ENCODE data around the gene SERPINC1. TPM values are rescaled to one million over a fixed set of nuclear protein-coding genes. Genes with fewer than 3 reads are reported as not detected.

The SERPINC1 gene
- total RNA-seq, 1 donor: under 0.01 TPM

- peak within 1 kb of the TSS; percentile 85 for H3K27ac ChIP-seq (ENCODE audit: low read depth, low read length)
- no peaks in the 10 kb centered on the region for H3K9me3 ChIP-seq (ENCODE audit: low read depth, low read length)
- peaks cover 37% of the 10 kb centered on the region for H3K79me2 ChIP-seq (ENCODE audit: insufficient read depth, low read length)
- peaks cover 59% of the 10 kb centered on the region for H3K36me3 ChIP-seq (ENCODE audit: insufficient read depth, low read length)
- peak within 1 kb of the TSS; percentile 93 for H3K4me2 ChIP-seq (ENCODE audit: insufficient read depth, low read length)
- peak within 1 kb of the TSS; percentile 96 for H3K4me3 ChIP-seq (ENCODE audit: insufficient read depth, low read length)
- peak within 1 kb of the TSS; percentile 61 for H2AFZ ChIP-seq (ENCODE audit: low read length)
- peaks cover 48% of the 10 kb centered on the region for H4K20me1 ChIP-seq (ENCODE audit: insufficient read depth, low read length)
- DNase-seq (ENCODE audit: insufficient read length, low spot score, missing footprints): peak; percentile 95
- no peak for TF ChIP-seq CTCF (IDR thresholded peaks at IDR 0.05; ENCODE audit: extremely low read depth, low read depth, low read length)
- no peaks in the 10 kb centered on the region for H3K27me3 ChIP-seq (ENCODE audit: insufficient read depth, low read length)
- H3K4me1 ChIP-seq (ENCODE audit: insufficient read depth, low read length): peaks cover 20% of the 10 kb centered on the region
These were observed 49.3 kb downstream of the SERPINC1 start, which contains the start of gene GAS5 for GRCh38 chr1:173867753-173868265. TSS of gene GAS5 (minus strand) at chr1:173867989.

GRCh38 chr1:173867141-173867752 lies 49.9 kb downstream of the SERPINC1 start:
- Histone ChIP-seq H3K79me2 (ENCODE audit: insufficient read depth, low read length) (peaks cover 35% of the 10 kb centered on the region), H3K4me1 (ENCODE audit: insufficient read depth, low read length) (peaks cover 20% of the 10 kb centered on the region), H3K4me3 (ENCODE audit: insufficient read depth, low read length) (peak overlapping the region; percentile 96), H3K9me3 (ENCODE audit: low read depth, low read length) (no peaks in the 10 kb centered on the region), H4K20me1 (ENCODE audit: insufficient read depth, low read length) (peaks cover 51% of the 10 kb centered on the region), H3K4me2 (ENCODE audit: insufficient read depth, low read length) (peak overlapping the region; percentile 93), H3K36me3 (ENCODE audit: insufficient read depth, low read length) (peaks cover 63% of the 10 kb centered on the region), H3K27ac (ENCODE audit: low read depth, low read length) (peak overlapping the region; percentile 85), H3K27me3 (ENCODE audit: insufficient read depth, low read length) (no peaks in the 10 kb centered on the region), H2AFZ (ENCODE audit: low read length) (no peak overlapping the region)
- TF ChIP-seq CTCF (IDR thresholded peaks at IDR 0.05; ENCODE audit: extremely low read depth, low read depth, low read length): no peak
- DNase-seq (ENCODE audit: insufficient read length, low spot score, missing footprints): no peak

GRCh38 chr1:173866413-173867115 lies 50.6 kb downstream of the SERPINC1 start:
- Histone ChIP-seq H3K79me2 (ENCODE audit: insufficient read depth, low read length) (peaks cover 35% of the 10 kb centered on the region), H3K4me2 (ENCODE audit: insufficient read depth, low read length) (peak overlapping the region; percentile 93), H4K20me1 (ENCODE audit: insufficient read depth, low read length) (peaks cover 51% of the 10 kb centered on the region), H3K4me1 (ENCODE audit: insufficient read depth, low read length) (peaks cover 20% of the 10 kb centered on the region), H3K27ac (ENCODE audit: low read depth, low read length) (peak overlapping the region; percentile 85), H3K9me3 (ENCODE audit: low read depth, low read length) (no peaks in the 10 kb centered on the region), H3K4me3 (ENCODE audit: insufficient read depth, low read length) (peak overlapping the region; percentile 96), H3K36me3 (ENCODE audit: insufficient read depth, low read length) (peaks cover 63% of the 10 kb centered on the region), H2AFZ (ENCODE audit: low read length) (no peak overlapping the region), H3K27me3 (ENCODE audit: insufficient read depth, low read length) (no peaks in the 10 kb centered on the region)
- DNase-seq (ENCODE audit: insufficient read length, low spot score, missing footprints): no peak
- TF ChIP-seq CTCF (IDR thresholded peaks at IDR 0.05; ENCODE audit: extremely low read depth, low read depth, low read length): no peak
